Gastroesophageal sphincter (tissue), 3 donors: Measurements from ENCODE around the gene FBXO44.

ENCODE experiments used
- POLR2A ChIP-seq, 2 donors: fragments of 450-650 bp; IDR thresholded peaks; one replicate each; pipeline ENCODE4 v1.6.1; 2017; ENCODE audit warnings: antibody characterized with exemption in 2 of 2, mild to moderate bottlenecking in 2 of 2, moderate library complexity in 1 of 2
- TF ChIP-seq, protein P1 (sequence below), 4 experiments: fragments of 200-600 bp in 2 of 4; fragments of 450-650 bp in 2 of 4; sonication (generic) in 1 of 4; IDR thresholded peaks; one replicate each; pipeline ENCODE4 v1.5.1; 2017 to 2019; ENCODE audit warnings: antibody characterized with exemption in 4 of 4, mild to moderate bottlenecking in 2 of 4, moderate library complexity in 2 of 4

DNA sequence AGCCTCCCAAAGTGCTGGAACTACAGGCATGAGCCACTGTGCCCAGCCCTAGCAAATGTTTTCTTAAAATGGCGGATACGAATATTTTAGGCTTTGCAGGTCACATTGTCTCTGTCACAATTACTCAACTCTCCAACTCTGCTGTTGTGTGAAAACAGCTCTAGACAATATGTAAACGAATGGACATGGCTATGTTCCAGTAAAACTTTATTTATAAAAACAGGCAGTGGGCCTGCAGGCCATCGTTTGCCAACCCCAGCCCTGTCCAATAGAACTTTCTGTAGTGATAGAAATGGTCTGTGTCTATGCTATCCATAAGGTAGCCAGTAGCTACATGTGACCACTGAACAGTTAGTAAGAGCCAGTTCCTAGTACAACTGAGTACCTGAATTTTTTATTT is 5.1 kb downstream of the FBXO44 start:
- TF ChIP-seq, protein P1, sequence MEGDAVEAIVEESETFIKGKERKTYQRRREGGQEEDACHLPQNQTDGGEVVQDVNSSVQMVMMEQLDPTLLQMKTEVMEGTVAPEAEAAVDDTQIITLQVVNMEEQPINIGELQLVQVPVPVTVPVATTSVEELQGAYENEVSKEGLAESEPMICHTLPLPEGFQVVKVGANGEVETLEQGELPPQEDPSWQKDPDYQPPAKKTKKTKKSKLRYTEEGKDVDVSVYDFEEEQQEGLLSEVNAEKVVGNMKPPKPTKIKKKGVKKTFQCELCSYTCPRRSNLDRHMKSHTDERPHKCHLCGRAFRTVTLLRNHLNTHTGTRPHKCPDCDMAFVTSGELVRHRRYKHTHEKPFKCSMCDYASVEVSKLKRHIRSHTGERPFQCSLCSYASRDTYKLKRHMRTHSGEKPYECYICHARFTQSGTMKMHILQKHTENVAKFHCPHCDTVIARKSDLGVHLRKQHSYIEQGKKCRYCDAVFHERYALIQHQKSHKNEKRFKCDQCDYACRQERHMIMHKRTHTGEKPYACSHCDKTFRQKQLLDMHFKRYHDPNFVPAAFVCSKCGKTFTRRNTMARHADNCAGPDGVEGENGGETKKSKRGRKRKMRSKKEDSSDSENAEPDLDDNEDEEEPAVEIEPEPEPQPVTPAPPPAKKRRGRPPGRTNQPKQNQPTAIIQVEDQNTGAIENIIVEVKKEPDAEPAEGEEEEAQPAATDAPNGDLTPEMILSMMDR (IDR thresholded peaks at IDR 0.05) = no peak
- TF ChIP-seq POLR2A (IDR thresholded peaks at IDR 0.05) = no peak
